Omental fat pad (tissue), 4 donors: ENCODE results near the gene NTMT1. TPM values are rescaled to one million over a fixed set of nuclear protein-coding genes. Genes with fewer than 3 reads are reported as not detected.

Experiments
- ATAC-seq: fragments of 150-250 bp; one replicate; pipeline ENCODE4 v1.9.1; 2016; ENCODE audit warnings: mild to moderate bottlenecking, moderate library complexity; ENCODE audit not compliant: low FRiP score
- DNase-seq: peaks from one replicate; pipeline ENCODE4 v3.0.0-alpha.2; 2019; ENCODE audit warnings: low spot score
- total RNA-seq, 4 donors: library from RNA; depleted of rRNA; stranded (reverse); fragments of >200 nt; gene quantifications; one replicate each; pipeline ENCODE4 v1.1.0, GENCODE V29; 2016
- TF ChIP-seq, protein P1 (sequence below), 3 donors: fragments of 450-650 bp; IDR thresholded peaks; one replicate each; pipeline ENCODE4 v1.5.1; 2016 to 2017; ENCODE audit warnings: antibody characterized with exemption in 3 of 3, mild to moderate bottlenecking in 3 of 3, moderate library complexity in 2 of 3

Gene NTMT1
- total RNA-seq, 4 donors from 2014 or later: 15.8 to 37.9 (median 20.3) TPM

DNA sequence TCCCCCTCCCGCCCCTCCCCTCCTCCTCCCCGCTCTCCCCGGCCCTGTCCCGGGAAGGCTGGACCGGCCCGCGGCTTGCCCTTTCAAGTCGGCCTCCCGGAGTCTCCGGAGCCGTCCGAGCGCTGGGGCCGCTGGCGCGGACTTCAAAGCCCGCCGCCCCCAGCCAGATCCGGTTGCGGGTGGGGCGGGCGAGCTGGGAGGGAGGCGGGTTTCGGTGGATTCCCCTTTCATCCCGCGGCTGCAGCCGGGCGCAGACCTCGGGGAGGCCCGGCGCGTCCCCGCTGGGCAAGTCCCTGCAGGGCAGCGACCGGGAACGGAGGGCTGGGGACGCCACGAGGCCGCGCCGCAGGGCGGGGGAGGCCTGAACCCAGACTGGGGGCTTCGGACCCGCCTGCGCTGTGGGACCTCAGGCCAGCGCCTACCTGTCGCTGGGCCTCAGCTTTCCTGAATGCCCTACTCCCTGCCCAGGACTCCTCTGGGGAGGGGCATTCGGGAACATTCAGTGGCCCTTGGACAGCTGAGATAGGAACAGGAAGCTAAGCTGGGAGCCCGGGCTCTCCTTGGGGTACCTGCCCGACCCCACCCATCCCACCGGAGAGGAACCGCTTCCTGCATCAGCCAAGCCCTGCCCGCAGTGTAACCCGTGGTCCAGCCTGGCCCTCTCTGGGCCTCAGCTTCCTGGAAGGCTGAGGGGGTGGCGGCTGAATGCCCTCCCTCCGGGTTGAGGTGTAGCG lies 28.4 kb upstream of the NTMT1 start:
- ATAC-seq (peak; percentile 63), DNase-seq (no peak)
- TF ChIP-seq, protein P1, sequence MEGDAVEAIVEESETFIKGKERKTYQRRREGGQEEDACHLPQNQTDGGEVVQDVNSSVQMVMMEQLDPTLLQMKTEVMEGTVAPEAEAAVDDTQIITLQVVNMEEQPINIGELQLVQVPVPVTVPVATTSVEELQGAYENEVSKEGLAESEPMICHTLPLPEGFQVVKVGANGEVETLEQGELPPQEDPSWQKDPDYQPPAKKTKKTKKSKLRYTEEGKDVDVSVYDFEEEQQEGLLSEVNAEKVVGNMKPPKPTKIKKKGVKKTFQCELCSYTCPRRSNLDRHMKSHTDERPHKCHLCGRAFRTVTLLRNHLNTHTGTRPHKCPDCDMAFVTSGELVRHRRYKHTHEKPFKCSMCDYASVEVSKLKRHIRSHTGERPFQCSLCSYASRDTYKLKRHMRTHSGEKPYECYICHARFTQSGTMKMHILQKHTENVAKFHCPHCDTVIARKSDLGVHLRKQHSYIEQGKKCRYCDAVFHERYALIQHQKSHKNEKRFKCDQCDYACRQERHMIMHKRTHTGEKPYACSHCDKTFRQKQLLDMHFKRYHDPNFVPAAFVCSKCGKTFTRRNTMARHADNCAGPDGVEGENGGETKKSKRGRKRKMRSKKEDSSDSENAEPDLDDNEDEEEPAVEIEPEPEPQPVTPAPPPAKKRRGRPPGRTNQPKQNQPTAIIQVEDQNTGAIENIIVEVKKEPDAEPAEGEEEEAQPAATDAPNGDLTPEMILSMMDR (IDR thresholded peaks at IDR 0.05): no peak

DNA sequence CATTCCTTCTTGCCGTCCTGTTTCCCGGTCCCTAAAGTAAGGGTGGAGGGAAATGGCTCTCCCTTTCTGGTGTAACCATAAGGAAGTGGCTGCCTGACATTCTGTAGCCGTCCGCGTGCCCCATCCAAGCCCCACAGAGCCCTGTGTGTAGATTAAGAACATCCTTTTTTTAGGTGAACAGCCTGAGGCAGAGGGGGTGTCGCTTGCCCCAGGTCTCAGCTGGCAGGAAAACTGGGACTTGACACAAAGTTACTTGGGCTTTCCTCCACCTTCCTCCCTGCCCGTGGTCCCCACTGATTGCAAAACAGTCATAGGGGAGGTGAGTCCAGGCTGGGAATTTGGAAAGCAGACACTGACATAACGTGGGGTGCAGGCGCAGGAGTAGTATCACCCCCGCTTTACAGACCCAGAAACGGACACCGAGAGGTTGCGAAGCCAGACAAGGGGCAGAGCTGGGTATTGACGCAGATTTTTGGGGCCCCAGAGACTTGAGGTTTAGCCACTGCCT lies 27.8 kb upstream of the NTMT1 start:
- TF ChIP-seq, protein P1 (IDR thresholded peaks at IDR 0.05): no peak
- DNase-seq: no peak
- no peak for ATAC-seq

DNA sequence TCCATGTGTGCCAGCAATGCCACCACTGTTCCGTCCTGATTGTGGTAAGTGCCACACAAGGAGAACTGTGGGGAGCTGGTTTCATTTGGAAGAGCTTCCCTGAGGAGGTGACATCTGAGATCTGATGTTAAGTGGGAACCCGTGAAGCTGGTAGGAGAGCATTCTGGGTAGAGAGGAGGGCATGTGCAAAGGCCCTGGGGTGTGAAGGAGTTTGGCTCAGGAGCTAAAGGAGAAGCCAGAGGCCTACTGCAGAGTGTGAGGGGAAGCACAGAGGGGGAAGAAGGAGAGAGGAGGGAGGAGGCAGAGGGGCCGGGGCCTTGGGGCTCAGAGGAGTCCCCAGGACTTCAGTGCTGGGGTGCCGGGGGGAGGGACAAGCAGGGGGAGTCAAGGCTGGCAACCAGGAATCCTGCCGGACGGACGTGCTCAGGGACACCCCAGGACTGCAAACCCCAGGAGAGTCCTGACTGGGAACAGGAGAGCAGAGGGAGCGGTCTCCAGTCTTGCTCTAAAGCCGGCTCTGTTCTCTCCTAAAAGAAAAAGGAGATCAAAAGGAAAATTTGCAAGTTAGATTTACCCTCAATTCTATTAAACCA lies 24.8 kb upstream of the NTMT1 start:
- ATAC-seq (no peak), DNase-seq (no peak)
- TF ChIP-seq, protein P1 (IDR thresholded peaks at IDR 0.05): no peak

DNA sequence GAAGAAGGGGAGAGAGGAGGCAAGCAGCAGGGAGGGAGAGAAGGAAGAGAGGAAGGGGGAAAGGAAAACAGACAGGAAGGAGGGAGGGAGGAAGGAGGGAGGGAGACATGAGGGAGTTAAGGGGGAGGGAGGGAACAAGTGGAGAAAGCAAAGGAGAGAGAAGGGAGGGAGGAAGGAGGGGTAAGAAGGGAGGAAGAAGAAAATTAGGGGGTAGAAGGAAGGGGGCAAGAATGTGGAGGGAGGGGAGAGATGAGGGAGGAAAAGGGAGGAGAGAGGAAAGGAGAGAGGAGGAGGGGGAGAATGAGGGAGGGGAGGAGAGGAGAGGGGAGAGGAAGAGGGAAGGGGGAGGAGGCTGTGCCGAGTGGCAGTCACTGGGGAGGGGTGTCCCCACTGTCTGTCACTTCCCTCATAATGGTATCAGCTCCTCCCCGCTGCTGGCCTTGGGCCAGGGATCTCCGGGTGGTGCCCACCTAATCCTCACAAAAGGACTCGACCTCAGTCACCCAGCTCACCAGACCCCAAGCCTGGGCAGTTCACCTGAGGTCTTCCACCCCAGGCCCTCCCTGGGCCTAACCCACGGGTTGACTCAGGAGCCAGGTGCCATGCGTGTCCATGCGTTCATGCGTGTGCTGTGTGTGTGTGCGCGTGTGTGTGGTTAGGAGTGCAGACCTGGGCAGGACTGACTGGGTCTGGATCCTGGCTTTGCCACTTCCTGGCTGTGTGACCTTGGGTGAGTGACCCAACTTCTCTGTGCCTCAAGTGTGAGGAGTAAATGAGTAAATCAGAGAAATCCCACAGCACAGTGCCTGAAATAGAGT lies 23.2 kb upstream of the NTMT1 start:
- DNase-seq: no peak
- TF ChIP-seq, protein P1 (IDR thresholded peaks at IDR 0.05): no peak
- no peak for ATAC-seq

DNA sequence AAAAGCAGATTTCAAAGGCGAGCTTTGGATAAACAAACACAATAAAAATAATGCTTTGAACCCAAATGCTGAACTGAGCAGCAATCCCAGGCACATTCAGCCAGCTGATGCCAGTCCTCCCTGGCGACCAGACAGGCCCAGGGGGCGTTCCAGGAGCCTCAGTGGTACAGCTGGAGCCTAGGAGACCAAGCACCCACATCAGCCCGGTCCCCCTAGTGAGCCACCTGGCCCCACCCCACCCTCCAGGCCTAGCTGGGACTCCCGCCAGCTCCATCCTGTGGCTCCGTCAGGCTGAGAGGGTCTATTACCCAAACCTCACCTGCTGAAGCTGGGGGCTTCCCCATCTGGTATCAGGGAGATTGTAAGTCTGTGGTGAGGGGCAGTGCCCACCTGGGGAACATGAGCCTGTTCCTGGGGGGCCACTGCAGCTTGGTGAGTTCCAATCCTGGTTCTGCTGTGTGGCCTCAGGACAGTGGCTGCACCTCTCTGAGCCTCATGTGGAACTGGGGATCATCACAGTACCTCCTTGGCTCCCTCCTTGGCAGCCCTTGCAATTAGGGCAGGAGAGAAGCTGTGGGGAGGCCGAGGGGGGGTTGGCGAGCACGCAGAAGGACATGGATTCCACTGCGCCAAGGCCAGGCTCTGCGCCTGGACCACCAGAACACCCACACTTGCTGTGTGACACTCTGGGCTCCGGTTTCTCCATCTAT lies 21.8 kb upstream of the NTMT1 start:
- no peak for ATAC-seq
- DNase-seq: no peak
- TF ChIP-seq, protein P1 (IDR thresholded peaks at IDR 0.05): no peak

DNA sequence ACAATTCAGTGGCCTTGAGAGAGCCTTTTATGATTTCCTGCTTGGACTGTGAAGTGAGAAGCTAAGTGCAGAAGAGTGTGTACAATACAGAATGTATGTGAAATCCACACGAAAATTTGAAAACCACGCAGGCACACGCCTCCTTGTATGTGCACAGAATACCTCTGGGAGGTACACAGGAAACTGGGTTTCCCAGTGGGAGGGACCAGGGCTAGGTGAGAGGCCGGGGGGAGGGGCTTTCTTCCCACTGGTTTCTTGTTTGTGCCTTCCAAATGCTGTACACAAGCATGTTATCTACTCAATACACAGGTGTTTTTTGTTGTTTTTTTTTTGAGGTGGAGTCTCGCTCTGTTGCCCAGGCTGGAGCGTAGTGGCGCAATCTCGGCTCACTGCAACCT lies 21.2 kb upstream of the NTMT1 start:
- no peak for DNase-seq
- TF ChIP-seq, protein P1 (IDR thresholded peaks at IDR 0.05): no peak
- ATAC-seq: no peak
